ENCODE data around the gene CEACAM19.

The CEACAM19 gene

DNA sequence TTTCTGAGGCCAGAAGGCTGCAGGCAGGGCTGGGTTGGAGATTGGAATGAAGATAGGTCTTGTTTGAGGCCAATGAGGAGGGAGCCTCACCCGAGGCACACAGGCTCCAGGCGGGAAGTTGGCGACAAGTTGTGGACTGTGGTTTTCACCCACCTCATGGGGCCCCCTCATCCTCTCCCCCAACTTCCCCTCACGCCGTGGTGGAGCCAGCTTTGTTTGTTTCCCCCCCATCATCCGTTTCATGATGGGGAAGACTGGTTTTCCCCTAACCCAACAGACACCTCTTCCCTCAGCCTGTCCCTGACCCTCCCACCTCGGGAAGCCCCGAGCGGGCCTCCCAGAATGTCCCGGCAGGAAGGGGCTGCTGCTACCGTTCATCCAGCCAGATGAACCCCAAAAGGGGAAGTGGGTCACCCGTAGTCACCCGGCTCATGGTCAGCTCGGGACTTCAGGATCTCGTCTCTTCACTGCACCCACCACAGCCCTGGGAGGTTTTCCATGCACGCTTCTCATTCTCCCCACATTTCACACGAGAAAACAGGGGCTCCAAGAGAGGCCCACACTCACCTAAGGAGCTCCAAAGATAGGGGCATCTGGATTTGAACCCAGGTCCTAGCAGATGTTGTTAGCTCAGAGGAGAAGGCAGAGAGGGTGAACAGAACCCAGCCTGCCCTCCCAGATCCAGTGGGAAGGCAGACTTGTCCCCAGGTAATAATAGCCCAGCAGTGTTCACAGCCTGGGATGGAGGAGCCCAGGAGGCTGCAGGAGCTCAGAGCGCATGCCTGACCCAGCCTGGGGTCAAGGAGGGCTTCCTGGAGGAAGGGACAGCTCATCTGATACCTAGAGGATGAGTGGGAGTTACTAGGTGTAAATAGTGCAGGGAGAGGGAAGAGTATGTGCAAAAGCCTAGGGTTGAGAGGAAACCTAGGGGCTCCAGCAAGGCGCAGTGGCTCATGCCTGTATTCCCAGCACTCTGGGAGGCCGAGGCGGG lies 51.1 kb downstream of the CEACAM19 start:
- peak in 1 of 2 donors; percentile 27 for DNase-seq (ENCODE audit: low read depth in 2 of 2)

DNA sequence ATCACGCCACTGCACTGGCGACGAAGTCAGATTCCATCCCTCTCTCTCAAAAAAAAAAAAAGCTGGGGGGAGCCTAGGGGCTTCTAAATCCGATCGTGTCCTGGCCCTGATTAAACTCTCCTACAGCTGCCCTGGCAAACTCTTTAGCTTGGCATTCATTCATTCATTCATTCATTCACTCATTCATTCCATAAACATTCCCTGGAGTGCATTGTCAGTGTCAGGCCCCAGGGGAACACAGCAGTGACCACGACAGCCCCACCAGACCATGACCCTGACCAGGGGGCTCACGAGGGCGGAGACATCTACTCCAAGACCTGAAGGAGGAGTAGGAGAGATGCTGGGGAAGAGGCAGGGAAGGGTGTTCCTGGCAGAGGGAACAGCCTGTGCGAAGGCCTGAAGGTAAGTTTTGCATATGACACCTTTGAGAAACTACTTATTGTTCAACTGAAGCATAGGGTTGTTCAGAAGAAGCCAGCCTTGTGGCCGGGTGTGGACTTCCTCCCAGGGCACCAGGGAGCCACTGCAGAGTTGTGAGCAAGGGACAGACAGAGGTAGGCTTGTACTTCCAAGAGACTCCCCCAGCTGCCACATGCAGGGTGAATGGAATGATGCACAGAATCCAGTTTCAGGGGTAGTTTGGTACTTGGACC lies 52.1 kb downstream of the CEACAM19 start:
- DNase-seq (ENCODE audit: low read depth in 2 of 2), result no peak

DNA sequence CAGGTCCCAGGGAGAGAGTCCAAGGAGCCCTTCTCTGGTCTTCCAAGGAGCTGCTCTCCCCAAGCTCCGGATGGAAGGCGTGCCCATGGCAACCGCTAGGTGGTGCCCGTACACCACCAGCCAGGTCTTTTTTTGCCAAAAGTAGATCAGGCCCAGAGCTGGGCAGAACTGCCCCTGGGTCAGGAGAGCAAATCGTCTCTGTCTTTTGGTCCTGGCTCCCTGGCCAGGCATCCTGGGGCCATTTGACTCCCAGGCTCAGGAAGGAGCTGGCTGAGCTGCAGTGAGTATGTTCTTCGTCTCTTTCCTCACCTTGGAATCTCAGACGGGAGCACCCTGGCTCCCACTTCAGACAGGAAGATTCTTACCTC lies 52.7 kb downstream of the CEACAM19 start:
- DNase-seq (ENCODE audit: low read depth in 2 of 2), result peak; percentile 60 to 70

DNA sequence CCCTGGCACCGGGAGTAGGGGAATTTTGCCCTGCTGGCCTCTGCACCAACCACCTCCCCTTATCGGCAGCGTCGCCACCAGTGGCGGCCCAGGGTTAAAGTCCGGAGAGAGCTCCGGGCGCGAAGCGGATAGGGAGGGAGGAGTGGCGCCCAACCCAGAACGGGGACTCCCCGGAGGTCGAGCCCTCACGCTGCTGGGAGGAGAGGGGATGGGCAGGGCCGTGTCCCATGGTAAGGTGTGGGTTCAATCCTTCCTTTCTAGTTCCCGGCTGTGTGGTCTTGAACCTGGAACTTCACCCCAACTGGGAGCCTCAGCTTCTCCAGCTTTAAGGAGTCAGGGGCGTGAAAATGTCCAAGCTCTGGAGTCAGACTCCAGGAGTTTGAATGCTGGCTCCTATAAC lies 54.0 kb downstream of the CEACAM19 start:
- no peak for DNase-seq (ENCODE audit: low read depth in 2 of 2)

DNA sequence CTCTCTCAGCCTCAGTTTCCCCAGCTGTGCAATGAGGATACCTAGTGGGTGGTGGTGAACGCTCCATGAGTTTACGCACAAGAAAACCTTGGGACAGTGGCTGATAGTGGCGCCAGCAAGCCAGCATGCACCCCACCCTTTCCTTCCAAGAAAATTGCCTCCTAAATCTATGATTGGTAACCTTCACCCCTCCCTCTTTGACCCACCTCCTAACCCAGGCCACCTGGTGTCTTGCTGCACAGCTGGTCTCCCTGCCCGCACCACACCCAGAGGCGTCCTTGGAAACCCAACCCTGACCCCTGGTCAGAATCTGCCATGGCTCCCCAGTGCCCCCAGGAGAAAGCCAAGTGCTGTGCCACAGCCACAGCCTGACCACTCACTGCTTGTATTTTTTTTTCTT lies 54.4 kb downstream of the CEACAM19 start:
- DNase-seq (ENCODE audit: low read depth in 2 of 2), result no peak

DNA sequence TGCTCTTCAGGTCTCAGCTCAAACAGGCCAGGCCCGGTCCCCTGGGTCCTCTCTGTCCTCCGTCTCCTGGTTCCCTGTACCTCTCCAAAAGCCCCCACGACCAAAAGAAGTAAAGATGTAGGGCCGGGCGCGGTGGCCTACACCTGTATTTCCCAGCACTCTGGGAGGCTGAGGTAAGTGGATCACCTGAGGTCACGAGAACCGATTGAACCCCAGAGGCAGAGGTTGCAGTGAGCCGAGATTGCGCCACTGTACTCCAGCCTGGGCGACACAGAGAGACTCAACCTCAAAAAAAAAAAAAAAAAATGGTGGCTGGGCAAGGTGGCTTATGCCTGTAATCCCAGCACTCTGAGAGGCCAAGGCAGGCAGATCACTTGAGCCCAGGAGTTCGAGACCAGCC lies 55.2 kb downstream of the CEACAM19 start:
- DNase-seq (ENCODE audit: low read depth in 2 of 2), result no peak

DNA sequence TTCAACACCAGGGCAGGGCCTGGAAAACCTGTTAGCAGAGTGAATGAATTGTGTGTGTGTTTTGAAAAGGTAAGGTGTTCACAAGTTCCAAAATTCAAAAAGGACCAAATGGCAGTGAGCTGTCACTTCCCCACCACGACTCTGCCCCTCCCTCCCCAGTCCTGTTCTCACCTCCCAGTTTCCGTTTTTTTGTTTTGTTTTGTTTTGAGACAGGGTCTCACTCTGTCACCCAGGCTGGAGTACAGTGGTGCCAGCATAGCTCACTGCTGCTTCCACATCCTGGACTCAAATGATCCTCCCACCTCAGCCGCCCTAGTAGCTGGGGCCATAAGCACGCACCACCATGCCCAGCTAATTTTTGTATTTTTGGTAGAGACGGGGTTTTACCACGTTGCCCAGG lies 56.9 kb downstream of the CEACAM19 start:
- DNase-seq (ENCODE audit: low read depth in 2 of 2), result no peak

DNA sequence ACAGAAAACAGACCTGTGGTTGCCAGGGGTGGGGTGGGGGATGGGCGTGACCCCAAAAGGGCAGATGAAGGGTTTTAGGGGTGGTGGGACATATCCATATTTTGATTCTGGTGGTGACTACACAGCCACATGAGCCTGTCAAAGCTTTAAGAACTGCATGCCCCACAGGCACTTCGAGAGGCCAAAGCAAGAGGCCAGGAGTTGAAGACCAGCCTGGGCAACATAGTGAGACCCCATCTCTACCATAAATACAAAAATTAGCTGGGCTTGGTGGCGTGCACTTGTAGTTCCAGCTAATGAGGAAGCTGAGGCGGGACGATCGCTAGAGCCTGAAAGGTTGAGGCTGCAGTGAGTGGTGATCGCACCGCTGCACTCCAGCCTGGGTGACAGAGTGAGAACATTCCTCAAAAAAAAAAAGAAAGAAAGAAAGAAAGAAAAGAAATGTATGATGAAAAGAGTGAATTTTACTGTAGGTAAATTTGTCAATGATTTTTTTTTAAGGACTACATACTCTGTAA lies 58.3 kb downstream of the CEACAM19 start:
- no peak for DNase-seq (ENCODE audit: low read depth in 2 of 2)

DNA sequence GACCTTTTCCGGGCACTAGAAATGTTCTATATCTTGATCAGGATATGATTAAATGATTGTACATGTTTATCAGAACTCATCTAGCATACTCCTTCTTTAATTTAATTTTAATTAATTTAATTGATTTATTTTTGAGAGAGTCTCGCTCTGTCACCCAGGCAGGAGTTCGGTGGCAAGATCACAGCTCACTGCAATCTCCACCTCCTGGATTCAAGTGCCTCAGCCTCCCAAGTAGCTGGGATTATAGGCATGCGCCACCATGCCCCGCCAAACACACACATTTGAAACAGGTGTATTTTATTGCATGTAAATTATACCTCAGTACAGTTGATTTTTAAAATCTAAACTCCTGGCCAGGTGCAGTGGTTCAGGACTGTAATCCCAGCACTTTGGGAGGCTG lies 59.8 kb downstream of the CEACAM19 start:
- DNase-seq (ENCODE audit: low read depth in 2 of 2), result no peak

DNA sequence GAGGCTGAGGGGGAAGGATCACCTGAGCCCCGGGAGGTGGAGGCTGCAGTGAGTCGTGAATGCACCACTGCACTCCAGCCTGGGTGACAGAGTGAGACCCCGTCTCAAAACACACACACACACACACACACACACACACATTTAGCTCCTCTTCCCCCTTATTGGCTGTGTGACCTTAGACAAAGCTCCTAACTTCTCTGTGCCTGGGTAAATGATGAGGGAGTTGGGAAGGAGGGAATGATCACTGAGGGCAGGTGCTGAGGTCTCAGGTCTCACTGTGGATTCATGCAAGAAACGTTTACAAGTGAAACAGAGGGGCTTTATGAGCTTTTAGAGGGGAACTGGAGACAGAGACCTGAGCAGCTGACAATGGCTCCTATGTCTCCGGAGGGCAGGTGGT lies 60.3 kb downstream of the CEACAM19 start:
- DNase-seq (ENCODE audit: low read depth in 2 of 2), result no peak

DNA sequence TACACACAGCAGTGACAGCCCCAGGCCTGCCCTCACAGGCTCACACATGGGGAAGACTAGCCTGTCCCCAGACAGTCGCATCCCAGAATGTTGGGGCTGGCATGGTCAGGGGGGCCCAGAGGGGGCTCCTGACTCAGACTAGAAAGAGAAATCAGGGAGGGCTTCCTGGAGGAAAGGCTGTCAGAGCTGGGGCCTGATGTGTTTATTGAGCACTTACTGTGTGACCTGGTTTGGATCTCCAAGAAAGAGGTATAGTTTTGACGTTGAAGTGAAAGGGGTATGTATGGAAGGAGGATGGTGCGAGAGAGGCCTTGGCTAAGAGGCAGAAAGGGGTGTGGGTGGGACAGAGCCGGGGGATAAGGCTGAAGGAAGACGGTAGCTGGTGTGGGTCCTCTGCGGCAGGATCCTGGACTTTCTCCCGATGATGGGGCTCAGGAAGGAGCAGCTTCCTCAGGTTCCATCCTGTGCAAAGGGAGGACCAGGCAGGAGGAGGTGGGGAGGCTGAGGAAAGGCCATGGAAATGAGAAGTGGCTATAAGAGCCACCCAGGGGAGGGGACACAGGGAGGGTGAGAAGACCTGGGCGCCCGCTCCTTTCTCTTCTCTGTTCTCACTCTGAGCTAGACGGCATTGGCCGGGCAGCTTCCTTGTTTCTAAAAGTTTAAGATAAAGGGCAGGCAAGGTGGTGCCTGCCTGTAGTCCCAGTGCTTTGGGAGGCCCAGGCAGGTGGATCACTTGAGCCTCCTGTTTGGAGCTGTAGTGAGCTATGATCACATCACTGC lies 61.1 kb downstream of the CEACAM19 start:
- no peak for DNase-seq (ENCODE audit: low read depth in 2 of 2)
